ENCODE data around the gene PACC1.

The PACC1 gene

DNA sequence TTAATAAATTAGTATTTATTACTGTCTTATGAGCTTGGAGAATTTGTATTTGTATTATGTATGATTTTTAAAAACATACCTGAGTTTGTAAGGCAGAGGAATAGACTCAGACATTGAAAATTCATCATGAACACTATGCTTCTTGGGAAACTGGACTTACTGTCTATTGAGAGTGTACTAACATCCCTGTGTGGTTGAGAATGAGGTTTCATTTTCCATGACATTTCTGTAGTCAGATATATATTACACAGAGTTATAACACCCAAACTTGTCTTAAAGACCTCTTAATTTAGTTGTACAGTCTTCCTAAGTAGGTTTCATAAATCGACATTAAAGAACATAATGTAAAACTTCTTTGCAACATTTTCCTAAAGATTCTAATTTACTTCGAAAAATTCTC, 99.5 kb downstream of the PACC1 start:
- TF ChIP-seq, protein P1, sequence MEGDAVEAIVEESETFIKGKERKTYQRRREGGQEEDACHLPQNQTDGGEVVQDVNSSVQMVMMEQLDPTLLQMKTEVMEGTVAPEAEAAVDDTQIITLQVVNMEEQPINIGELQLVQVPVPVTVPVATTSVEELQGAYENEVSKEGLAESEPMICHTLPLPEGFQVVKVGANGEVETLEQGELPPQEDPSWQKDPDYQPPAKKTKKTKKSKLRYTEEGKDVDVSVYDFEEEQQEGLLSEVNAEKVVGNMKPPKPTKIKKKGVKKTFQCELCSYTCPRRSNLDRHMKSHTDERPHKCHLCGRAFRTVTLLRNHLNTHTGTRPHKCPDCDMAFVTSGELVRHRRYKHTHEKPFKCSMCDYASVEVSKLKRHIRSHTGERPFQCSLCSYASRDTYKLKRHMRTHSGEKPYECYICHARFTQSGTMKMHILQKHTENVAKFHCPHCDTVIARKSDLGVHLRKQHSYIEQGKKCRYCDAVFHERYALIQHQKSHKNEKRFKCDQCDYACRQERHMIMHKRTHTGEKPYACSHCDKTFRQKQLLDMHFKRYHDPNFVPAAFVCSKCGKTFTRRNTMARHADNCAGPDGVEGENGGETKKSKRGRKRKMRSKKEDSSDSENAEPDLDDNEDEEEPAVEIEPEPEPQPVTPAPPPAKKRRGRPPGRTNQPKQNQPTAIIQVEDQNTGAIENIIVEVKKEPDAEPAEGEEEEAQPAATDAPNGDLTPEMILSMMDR (IDR thresholded peaks at IDR 0.05; ENCODE audit: poor library complexity, severe bottlenecking): no peak
- no peak overlapping the region for H3K4me3 ChIP-seq (ENCODE audit: severe bottlenecking)
- ATAC-seq (ENCODE audit: low read depth): no peak

More for the DNA sequence above, 99.5 kb downstream of the PACC1 start:
- no peaks in the 10 kb centered on the region for H3K4me1 ChIP-seq (ENCODE audit: insufficient read depth, poor library complexity, severe bottlenecking)
- H3K27me3 ChIP-seq (ENCODE audit: insufficient read depth, poor library complexity, severe bottlenecking): no peaks in the 10 kb centered on the region
- no peak overlapping the region for H3K27ac ChIP-seq (ENCODE audit: poor library complexity, severe bottlenecking)
- H3K36me3 ChIP-seq (ENCODE audit: low read depth): no peaks in the 10 kb centered on the region
- DNase-seq (ENCODE audit: low spot score): no peak
- H3K9me3 ChIP-seq (ENCODE audit: severe bottlenecking): no peaks in the 10 kb centered on the region
